ENCODE data around the gene BCL2.
A peak's percentile ranks its signal among the peaks of the same experiment; 100 is the strongest.

The BCL2 gene

DNA sequence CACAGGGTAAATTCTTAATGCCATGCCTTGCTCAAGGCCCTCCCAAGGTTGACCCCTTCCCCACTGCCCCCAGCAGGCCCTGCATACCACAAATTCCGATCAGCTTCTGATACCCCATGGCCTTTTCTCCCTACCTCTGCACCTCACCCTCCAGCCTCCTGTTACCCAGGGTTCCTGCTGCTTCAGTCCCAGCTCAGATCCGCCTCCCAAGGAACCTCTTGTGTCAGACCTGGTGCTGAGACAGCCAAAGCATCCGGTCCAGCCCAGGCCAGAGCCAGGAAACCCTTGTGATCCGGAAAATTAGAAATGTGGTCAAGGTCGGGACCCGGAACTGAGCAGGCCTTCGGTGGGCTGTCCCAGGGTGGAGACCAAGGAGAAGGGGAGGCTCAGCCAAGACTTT is 231.3 kb downstream of the BCL2 start:
- H3K4me1 Mint-ChIP-seq, result peaks cover 14% of the 10 kb centered on the region
- H3K36me3 Mint-ChIP-seq (ENCODE audit: low read depth), result peaks cover under 1% of the 10 kb centered on the region
- H3K9me3 Mint-ChIP-seq, result peaks cover 5% of the 10 kb centered on the region
- peak overlapping the region; percentile 83 for H3K27ac Mint-ChIP-seq
- H3K4me3 Mint-ChIP-seq, result no peak overlapping the region
- DNase-seq, result no peak
- TF ChIP-seq, protein P1, sequence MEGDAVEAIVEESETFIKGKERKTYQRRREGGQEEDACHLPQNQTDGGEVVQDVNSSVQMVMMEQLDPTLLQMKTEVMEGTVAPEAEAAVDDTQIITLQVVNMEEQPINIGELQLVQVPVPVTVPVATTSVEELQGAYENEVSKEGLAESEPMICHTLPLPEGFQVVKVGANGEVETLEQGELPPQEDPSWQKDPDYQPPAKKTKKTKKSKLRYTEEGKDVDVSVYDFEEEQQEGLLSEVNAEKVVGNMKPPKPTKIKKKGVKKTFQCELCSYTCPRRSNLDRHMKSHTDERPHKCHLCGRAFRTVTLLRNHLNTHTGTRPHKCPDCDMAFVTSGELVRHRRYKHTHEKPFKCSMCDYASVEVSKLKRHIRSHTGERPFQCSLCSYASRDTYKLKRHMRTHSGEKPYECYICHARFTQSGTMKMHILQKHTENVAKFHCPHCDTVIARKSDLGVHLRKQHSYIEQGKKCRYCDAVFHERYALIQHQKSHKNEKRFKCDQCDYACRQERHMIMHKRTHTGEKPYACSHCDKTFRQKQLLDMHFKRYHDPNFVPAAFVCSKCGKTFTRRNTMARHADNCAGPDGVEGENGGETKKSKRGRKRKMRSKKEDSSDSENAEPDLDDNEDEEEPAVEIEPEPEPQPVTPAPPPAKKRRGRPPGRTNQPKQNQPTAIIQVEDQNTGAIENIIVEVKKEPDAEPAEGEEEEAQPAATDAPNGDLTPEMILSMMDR (IDR thresholded peaks at IDR 0.05), result no peak
- peaks cover 5% of the 10 kb centered on the region for H3K27me3 Mint-ChIP-seq (ENCODE audit: low read depth, poor library complexity)

DNA sequence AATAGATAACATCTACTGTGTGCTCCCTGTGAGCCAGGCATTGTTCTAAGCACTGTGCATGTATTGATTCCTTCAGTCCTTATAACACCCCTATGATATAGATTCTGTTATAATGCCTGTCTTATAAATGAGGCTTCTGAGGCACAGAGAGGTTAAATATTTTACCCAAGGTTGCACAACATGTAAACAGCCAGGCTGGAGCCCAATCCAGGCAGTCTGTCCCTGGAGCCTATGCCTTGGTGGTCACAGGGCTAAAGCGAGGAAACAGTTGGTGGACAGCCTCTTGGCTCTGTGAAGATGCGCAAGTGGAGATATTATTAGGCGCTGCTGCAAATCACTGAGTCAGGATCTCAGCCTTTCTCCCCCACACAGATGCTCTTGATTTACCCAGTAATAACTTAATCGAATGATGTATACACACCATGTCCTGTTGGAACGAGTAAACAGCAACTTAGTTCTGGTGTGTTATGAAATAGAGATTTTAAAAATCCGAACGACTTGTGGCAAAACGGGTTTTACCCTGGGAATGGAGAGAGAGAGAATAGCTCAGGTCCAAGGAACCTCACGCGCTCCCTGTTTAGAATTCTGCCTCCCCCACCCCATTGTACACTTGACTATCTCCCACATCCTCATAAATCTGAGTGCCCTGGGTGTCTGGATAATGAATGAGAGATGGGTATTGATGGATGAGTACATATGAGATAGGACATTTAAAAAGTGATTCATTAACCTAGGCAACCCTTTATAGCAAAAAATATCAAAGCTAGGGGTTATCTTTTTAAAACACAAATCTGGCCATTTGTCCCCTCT is 231.9 kb downstream of the BCL2 start:
- Mint-ChIP-seq H3K9me3 (peaks cover 4% of the 10 kb centered on the region), H3K36me3 (ENCODE audit: low read depth) (no peaks in the 10 kb centered on the region), H3K27ac (no peak overlapping the region), H3K4me3 (no peak overlapping the region), H3K4me1 (peaks cover 14% of the 10 kb centered on the region), H3K27me3 (ENCODE audit: low read depth, poor library complexity) (peaks cover 5% of the 10 kb centered on the region)
- no peak for DNase-seq
- TF ChIP-seq, protein P1 (IDR thresholded peaks at IDR 0.05), result no peak

DNA sequence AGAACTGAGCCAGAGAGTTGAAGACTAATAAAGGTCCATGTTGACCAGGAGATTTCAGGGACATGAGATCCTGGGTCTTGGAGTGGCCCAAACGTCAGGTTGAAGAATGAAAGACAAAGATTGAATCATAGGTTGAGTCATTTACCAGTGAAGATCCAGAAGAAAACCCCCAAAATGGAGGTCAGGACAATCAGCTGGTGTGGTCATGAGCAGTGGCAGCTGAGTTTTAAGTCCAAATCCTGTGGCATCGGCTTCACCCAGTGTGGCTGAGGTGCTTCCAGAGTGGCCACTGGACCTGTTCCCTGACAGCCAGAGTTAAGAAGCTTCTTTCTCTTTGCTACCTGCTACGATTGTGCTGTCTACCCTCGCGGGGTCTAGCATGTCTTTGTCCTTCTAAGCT is 234.0 kb downstream of the BCL2 start:
- Mint-ChIP-seq H3K4me1 (peaks cover 14% of the 10 kb centered on the region), H3K9me3 (peaks cover 14% of the 10 kb centered on the region), H3K27me3 (ENCODE audit: low read depth, poor library complexity) (peaks cover 9% of the 10 kb centered on the region), H3K36me3 (ENCODE audit: low read depth) (no peaks in the 10 kb centered on the region), H3K4me3 (no peak overlapping the region), H3K27ac (no peak overlapping the region)
- TF ChIP-seq, protein P1 (IDR thresholded peaks at IDR 0.05), result no peak
- no peak for DNase-seq

DNA sequence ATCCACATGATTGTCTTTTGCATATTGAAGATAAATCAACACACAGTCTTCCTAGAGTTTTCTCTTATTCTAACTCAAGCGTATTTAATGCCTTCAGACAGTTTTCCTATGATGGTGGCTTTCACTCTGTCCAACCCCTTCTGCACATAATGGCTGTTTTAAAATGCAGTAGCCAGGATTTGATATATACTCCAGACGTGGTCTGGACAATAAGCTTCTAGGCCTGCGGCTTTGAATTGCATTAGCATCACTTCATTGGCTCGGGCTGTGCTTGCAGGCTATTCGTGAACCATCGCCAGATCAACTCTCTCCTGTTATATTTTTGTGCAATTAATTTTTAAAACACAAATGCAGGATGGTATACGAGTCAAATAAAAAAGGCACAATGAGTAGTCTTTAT is 235.3 kb downstream of the BCL2 start:
- H3K4me1 Mint-ChIP-seq, result peaks cover 14% of the 10 kb centered on the region
- peaks cover 28% of the 10 kb centered on the region for H3K9me3 Mint-ChIP-seq
- no peak for DNase-seq
- TF ChIP-seq, protein P1 (IDR thresholded peaks at IDR 0.05), result no peak
- peaks cover 7% of the 10 kb centered on the region for H3K36me3 Mint-ChIP-seq (ENCODE audit: low read depth)
- peaks cover 10% of the 10 kb centered on the region for H3K27me3 Mint-ChIP-seq (ENCODE audit: low read depth, poor library complexity)
- no peak overlapping the region for H3K4me3 Mint-ChIP-seq
- no peak overlapping the region for H3K27ac Mint-ChIP-seq

DNA sequence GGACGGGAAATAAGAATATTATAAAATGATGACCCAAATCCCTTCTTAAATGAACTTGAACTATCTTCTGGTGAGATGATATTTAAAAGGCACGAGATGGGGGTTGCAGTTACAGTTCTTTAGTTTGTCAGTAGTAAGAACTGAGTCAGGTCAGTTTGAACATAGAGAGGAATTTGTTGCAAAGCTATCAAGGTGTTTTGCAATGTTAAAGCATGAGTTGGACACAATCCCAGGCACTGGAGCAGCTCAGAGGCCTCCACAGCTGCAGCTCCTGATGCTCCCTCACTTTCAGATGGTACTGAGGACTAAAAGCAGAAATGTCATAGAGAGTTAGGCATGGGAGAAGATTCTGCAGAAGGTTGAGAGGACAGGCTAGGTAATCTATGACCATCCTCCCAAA is 236.0 kb downstream of the BCL2 start:
- H3K36me3 Mint-ChIP-seq (ENCODE audit: low read depth), result peaks cover 7% of the 10 kb centered on the region
- H3K9me3 Mint-ChIP-seq, result peaks cover 32% of the 10 kb centered on the region
- H3K4me3 Mint-ChIP-seq, result no peak overlapping the region
- H3K4me1 Mint-ChIP-seq, result peaks cover 11% of the 10 kb centered on the region
- H3K27me3 Mint-ChIP-seq (ENCODE audit: low read depth, poor library complexity), result peaks cover 10% of the 10 kb centered on the region
- DNase-seq, result no peak
- TF ChIP-seq, protein P1 (IDR thresholded peaks at IDR 0.05), result no peak
- no peak overlapping the region for H3K27ac Mint-ChIP-seq

DNA sequence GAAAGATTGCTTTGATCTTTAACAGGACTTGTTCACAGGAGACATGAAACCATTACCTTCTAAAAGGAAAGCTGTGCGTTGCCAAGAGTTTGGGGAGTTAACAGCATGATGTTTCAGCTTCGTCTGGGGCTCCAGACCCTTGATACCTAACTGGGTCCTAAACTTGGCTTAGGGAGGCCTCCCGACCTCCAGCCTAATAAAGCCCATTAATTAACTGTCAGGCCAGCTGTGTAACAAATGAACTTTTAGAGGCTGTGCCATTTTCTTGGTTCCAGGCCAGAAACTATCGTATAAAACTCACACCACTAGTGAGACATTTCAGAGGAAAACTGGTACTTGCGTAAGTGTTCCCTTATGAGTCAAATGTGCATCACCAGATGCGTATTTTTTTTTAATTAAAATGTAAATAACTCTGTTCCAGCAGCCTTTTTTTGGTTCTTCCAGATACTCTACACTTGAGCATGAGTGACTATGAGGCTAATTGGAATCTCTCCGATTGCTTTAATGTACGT is 236.5 kb downstream of the BCL2 start:
- Mint-ChIP-seq H3K4me3 (no peak overlapping the region), H3K27me3 (ENCODE audit: low read depth, poor library complexity) (peaks cover 10% of the 10 kb centered on the region), H3K9me3 (peaks cover 35% of the 10 kb centered on the region), H3K36me3 (ENCODE audit: low read depth) (peaks cover 7% of the 10 kb centered on the region), H3K27ac (no peak overlapping the region), H3K4me1 (peaks cover 6% of the 10 kb centered on the region)
- DNase-seq, result no peak
- TF ChIP-seq, protein P1 (IDR thresholded peaks at IDR 0.05), result no peak

All from nephron progenitor cell (in vitro differentiated cells).